ENCODE measurements around the gene USP30. TPM values are rescaled to one million over a fixed set of nuclear protein-coding genes. Genes with fewer than 3 reads are reported as not detected.

USP30 gene
- total RNA-seq, 4 donors from 2014 or later: 22.8 to 43.9 (median 26.0) TPM

GRCh38 chr12:109058773-109059172 is 6.4 kb downstream of the USP30 start:
- WGBS: 93% methylated on average over 6 of the region's 6 CpGs
- no peaks in the 10 kb centered on the region for H3K27me3 ChIP-seq
- peaks cover 47% of the 10 kb centered on the region for H3K36me3 ChIP-seq
- DNase-seq (ENCODE audit: low spot score in 2 of 2): no peak
- no peak for TF ChIP-seq EP300 (IDR thresholded peaks at IDR 0.05)
- TF ChIP-seq POLR2AphosphoS5 (IDR thresholded peaks at IDR 0.05): no peak
- TF ChIP-seq POLR2A (IDR thresholded peaks at IDR 0.05): no peak
- TF ChIP-seq CTCF (IDR thresholded peaks at IDR 0.05): no peak
- no peak overlapping the region for H3K4me3 ChIP-seq
- peaks cover 4% of the 10 kb centered on the region for H3K4me1 ChIP-seq
- H3K9me3 ChIP-seq: no peaks in the 10 kb centered on the region
- no peak overlapping the region for H3K27ac ChIP-seq

- Histone ChIP-seq H3K9me3 (no peaks in the 10 kb centered on the region), H3K27me3 (no peaks in the 10 kb centered on the region), H3K27ac (no peak overlapping the region), H3K36me3 (peaks cover 49% of the 10 kb centered on the region), H3K4me3 (no peak overlapping the region), H3K4me1 (no peaks in the 10 kb centered on the region)
- TF ChIP-seq POLR2AphosphoS5 (IDR thresholded peaks at IDR 0.05): no peak
- TF ChIP-seq POLR2A (IDR thresholded peaks at IDR 0.05): no peak
- no peak for TF ChIP-seq CTCF (IDR thresholded peaks at IDR 0.05)
- TF ChIP-seq EP300 (IDR thresholded peaks at IDR 0.05): no peak
- WGBS: 89% methylated on average over 3 of the region's 3 CpGs
- no peak for DNase-seq (ENCODE audit: low spot score in 2 of 2)
These were observed 11.8 kb downstream of the USP30 start for GRCh38 chr12:109064143-109064542.

GRCh38 chr12:109065154-109065852 is 12.9 kb downstream of the USP30 start:
- no peak overlapping the region for H3K27ac ChIP-seq
- no peak for DNase-seq (ENCODE audit: low spot score in 2 of 2)
- H3K27me3 ChIP-seq: no peaks in the 10 kb centered on the region
- H3K9me3 ChIP-seq: no peaks in the 10 kb centered on the region
- no peaks in the 10 kb centered on the region for H3K4me1 ChIP-seq
- TF ChIP-seq POLR2A (IDR thresholded peaks at IDR 0.05) (no peak), POLR2AphosphoS5 (IDR thresholded peaks at IDR 0.05) (no peak), CTCF (IDR thresholded peaks at IDR 0.05) (no peak)
- no peak overlapping the region for H3K4me3 ChIP-seq
- peaks cover 54% of the 10 kb centered on the region for H3K36me3 ChIP-seq
- WGBS: 91% methylated on average over 5 of the region's 5 CpGs

GRCh38 chr12:109065853-109066193 is 13.4 kb downstream of the USP30 start:
- TF ChIP-seq POLR2AphosphoS5 (IDR thresholded peaks at IDR 0.05) (no peak), CTCF (IDR thresholded peaks at IDR 0.05) (no peak), EP300 (IDR thresholded peaks at IDR 0.05) (no peak), POLR2A (IDR thresholded peaks at IDR 0.05) (no peak)
- H3K27ac ChIP-seq: no peak overlapping the region
- WGBS: 67% methylated on average over 1 of the region's 1 CpG

GRCh38 chr12:109069307-109070271 is 17.2 kb downstream of the USP30 start:
- no peak for DNase-seq (ENCODE audit: low spot score in 2 of 2)
- H3K27me3 ChIP-seq: no peaks in the 10 kb centered on the region
- H3K36me3 ChIP-seq: peaks cover 75% of the 10 kb centered on the region
- H3K4me3 ChIP-seq: no peak overlapping the region
- 82% methylated on average over 17 of the region's 17 CpGs for WGBS
- H3K9me3 ChIP-seq: no peaks in the 10 kb centered on the region
- H3K4me1 ChIP-seq: no peaks in the 10 kb centered on the region
- TF ChIP-seq POLR2A (IDR thresholded peaks at IDR 0.05) (no peak), POLR2AphosphoS5 (IDR thresholded peaks at IDR 0.05) (no peak), CTCF (IDR thresholded peaks at IDR 0.05) (no peak), EP300 (IDR thresholded peaks at IDR 0.05) (no peak)
- no peak overlapping the region for H3K27ac ChIP-seq

More at GRCh38 chr12:109065853-109066193, 13.4 kb downstream of the USP30 start:
- Histone ChIP-seq H3K36me3 (peaks cover 57% of the 10 kb centered on the region), H3K27me3 (no peaks in the 10 kb centered on the region), H3K9me3 (no peaks in the 10 kb centered on the region), H3K4me3 (no peak overlapping the region), H3K4me1 (no peaks in the 10 kb centered on the region)
- DNase-seq (ENCODE audit: low spot score in 2 of 2): no peak

Data from suprapubic skin (tissue), 4 donors.